K562 treated with DMSO at 1 percent for 48 hours (cell line): ENCODE results near the gene CTXN1. TPM values are rescaled to one million over a fixed set of nuclear protein-coding genes. Genes with fewer than 3 reads are reported as not detected.

Experiments used
- total RNA-seq: library from RNA; unstranded; fragments of 300-600 nt; gene quantifications from 2 replicates; pipeline ENCODE4 v1.2.3, GENCODE V29; 2022; ENCODE audit warnings: low replicate concordance; ENCODE audit errors: extremely low read depth

Gene CTXN1
- not detected in 2 replicates for total RNA-seq

DNA sequence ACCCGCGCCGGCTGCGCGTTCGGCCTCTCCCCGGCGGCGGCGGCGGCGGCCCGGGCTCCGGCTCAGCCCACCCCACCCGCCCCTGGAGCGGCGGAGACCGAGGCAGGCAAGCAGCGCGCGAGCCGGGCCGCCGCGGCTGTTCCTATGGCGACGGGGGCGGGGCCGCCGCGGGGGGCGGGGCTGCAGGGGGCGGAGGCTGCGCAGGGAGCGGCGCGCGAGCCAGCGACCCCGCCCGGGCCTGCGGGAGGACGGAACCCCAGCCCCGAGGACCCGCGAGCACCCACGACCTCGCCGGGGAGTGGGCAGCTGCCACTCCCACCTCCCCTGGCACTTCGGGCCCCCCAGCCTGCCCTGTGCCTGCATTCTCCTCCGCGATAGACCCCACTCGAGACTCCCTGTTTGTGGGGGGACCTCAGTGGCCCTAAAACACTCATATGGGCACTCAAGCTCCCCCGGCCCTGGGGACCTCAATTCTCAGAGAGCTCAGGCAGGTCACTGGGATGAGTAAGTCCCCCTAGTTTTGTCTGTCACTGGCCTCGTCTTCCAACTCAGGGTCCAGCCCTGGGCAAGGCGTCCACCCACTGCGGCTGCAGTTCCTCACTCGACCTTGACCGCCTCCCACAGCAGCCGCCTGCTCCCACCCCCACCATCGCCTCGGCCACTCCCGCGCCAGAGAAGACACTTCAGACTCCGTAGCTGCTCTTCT lies at the start of gene CTXN1:
TSS of gene CTXN1 (minus strand) at position 115 of the 706 bp plus-strand sequence. CDS start 597 bp downstream, outside the sequence.

GRCh38 chr19:7943444-7944176 lies 17.7 kb upstream of the CTXN1 start, which contains the start of gene TIMM44:
Gene TIMM44 (minus strand): TSS chr19:7943666. CDS start chr19:7943651, 15 bp downstream.

GRCh38 chr19:7919610-7920518 lies 6.1 kb downstream of the CTXN1 start, which contains the start of gene SNAPC2:
Gene SNAPC2 (plus strand): TSS chr19:7920338. CDS start chr19:7920367, 29 bp downstream.

GRCh38 chr19:7914598-7915045 lies 11.3 kb downstream of the CTXN1 start, which contains the start of gene TGFBR3L:
Gene TGFBR3L (plus strand): TSS chr19:7914830.

DNA sequence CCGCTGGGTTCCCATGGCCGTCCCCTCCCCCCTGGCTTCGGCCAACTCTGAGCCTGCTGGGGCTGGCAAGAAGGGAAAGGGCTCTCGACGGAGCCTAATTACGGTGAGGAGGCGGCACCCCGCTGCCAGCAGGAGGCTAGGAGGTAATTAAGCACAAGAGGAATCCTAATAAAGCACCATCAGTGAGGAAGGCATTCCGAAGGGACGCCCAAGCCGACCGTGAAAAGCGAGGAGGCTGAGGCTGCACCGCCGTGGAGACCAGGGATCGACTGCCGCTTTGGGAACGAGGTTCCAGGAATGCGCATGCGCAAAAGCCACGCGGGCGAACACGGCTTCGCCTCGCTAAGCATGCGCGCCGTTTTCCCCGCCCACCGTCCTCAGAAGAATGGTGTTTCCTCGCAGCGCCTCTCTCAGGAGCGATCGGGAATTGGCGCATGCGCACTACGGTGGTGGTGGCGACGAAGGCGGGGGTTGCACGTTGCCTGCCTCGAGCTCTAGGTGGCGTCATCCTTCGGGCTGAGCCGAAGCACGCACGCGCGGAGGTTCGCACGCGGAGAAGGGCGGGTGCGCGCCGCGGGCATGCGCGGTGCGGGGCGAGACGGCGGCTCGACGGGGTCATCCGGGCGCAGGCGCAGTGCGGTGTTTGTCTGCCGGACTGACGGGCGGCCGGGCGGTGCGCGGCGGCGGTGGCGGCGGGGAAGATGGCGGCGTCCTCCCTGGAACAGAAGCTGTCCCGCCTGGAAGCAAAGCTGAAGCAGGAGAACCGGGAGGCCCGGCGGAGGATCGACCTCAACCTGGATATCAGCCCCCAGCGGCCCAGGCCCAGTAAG lies 22.5 kb downstream of the CTXN1 start, which contains the start of gene MAP2K7:
TSS of gene MAP2K7 (plus strand) at position 634 of the 830 bp plus-strand sequence. CDS start at position 702, 68 bp downstream.

DNA sequence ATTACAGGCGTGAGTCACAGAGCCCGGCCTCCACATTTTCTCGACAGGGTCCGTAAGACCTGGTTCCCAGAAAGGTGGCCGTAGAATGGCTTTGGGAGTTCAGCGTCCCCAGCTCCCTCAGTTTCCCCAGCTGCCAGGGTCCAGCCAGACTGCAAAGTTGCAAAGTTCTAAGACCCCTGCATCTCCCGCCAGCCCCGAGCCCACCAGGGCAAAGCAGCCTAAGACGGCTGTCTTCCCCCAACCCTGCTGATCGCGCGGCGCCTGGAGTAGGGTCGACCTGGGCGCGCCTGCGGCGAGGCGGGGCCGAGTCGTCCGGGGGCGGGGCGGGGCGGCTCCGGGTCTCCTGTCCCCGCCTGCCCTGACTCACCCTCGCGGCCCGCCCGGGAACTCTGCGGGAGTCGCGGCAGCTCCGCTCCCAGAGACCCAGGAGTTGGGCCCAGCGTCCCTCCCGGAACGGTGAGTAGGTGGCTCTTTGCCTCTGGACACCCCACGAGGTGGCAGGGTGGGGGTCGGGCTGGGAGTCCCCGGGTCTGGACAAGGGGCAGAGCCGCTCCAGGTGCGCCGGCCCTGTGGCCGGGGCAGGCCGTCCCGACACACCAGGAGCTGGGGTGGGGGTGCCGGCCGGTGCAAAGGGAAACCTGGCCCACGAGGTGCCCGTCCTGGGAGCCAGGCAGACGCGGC lies 37.6 kb downstream of the CTXN1 start, which contains the start of gene LRRC8E:
TSS of gene LRRC8E (plus strand) at position 366 of the 681 bp plus-strand sequence. CDS start 7,094 bp downstream, outside the sequence.

Other genes starting within 250 kb of the CTXN1 start
- not detected in 2 replicates for gene MCEMP1, start 249.0 kb downstream of the CTXN1 start, total RNA-seq
- not detected in 2 replicates for gene TRAPPC5, start 245.3 kb downstream of the CTXN1 start, total RNA-seq
- gene FCER2, start 224.0 kb downstream of the CTXN1 start, total RNA-seq = not detected in 2 replicates
- not detected in 2 replicates for gene CLEC4G, start 194.0 kb downstream of the CTXN1 start, total RNA-seq
- gene CD209, start 178.6 kb downstream of the CTXN1 start, total RNA-seq = not detected in 2 replicates
- not detected in 2 replicates for gene CLEC4M, start 162.9 kb downstream of the CTXN1 start, total RNA-seq
- gene EVI5L, start 95.9 kb downstream of the CTXN1 start, total RNA-seq = not detected in 2 replicates
- gene PRR36, start 51.7 kb downstream of the CTXN1 start, total RNA-seq = not detected in 2 replicates
- not detected in 2 replicates for gene LRRC8E, start 37.6 kb downstream of the CTXN1 start, total RNA-seq
- gene MAP2K7, start 22.3 kb downstream of the CTXN1 start, total RNA-seq = not detected in 2 replicates
- gene TGFBR3L, start 11.3 kb downstream of the CTXN1 start, total RNA-seq = not detected in 2 replicates
- gene SNAPC2, start 5.8 kb downstream of the CTXN1 start, total RNA-seq = not detected in 2 replicates
- gene TIMM44, start 17.5 kb upstream of the CTXN1 start, total RNA-seq = not detected in 2 replicates
- gene ELAVL1, start 79.5 kb upstream of the CTXN1 start, total RNA-seq = not detected in 2 replicates
- not detected in 2 replicates for gene CCL25, start 126.6 kb upstream of the CTXN1 start, total RNA-seq
- not detected in 2 replicates for gene FBN3, start 223.5 kb upstream of the CTXN1 start, total RNA-seq